ENCODE data around the gene C6orf47.
A peak's percentile ranks its signal among the peaks of the same experiment; 100 is the strongest.

C6orf47 gene

DNA sequence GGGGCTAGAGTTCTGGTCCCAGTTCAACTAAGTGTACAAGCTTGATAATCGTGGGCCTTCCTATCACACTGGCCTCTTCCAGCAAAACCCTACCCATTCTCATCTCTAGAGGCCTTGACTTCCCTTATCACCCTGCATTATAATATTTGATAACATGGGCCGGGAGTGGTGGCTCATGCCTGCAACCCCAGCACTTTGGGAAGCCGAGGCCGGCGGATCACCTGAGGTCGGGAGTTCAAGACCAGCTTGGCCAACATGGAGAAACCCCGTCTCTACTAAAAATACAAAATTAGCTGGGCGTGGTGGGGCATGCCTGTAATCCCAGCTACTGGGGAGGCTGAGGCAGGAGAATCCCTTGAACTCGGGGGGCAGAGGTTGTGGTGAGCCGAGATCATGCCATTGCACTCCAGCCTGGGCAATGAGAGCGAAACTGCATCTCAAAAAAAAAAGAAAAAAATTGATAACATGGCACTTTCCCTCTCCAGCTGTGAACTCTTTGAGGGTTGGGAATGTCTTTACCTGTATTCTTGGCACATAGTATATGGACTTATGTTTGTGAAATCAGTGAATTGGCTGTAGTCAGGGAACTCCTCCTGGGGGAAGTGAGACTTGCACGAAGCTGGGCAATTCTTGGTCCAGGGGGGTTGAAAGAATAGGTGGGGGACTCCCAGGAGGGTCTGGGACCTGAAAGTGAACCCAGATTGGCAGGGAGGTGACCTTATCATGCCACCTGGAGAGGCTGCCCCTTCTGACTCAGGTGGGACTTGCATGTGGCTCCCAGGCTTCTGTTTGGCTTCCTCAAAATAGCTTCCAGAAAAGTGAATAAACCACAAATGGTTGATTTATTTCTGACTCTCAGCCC, 915 bp upstream of the C6orf47 start:
- DNase-seq (ENCODE audit: low read depth in 2 of 2, low spot score in 1 of 2), result no peak

DNA sequence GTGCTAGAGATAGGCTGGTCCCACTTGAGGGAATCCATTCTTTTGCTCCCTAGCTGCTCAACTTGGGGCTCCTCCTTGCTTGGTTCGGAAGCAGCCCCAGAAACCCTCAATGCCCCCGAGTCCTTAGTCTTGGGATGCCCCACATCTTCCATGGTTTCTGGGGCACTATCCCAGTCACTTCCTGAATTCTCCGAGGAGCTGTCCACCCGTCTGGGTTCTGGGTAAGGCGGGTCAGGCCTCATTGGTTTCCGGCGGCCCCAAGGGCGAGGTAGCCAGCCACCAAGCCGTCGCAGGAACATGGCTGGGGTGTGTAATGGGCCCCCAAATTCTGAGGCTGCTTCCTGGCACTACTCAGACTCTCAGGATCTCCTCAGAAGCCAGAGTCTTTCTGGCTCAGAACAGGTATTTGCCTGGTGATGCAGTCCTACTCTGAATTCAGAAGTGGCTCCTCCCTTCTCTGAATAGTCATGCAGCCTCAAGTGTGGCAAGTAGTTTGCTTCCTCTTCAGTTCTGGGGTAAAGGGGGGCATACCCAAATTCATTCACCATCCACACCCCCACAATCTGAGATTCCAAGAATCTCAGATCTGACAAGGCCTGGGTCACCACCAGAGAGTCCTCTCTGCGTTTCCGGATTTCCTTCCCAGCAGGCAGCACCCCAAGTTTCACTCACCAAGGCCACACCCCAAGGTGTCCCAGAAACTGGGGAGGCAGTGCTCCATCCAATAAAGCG, 763 bp downstream of the C6orf47 start:
- DNase-seq (ENCODE audit: low read depth in 2 of 2, low spot score in 1 of 2), result no peak

DNA sequence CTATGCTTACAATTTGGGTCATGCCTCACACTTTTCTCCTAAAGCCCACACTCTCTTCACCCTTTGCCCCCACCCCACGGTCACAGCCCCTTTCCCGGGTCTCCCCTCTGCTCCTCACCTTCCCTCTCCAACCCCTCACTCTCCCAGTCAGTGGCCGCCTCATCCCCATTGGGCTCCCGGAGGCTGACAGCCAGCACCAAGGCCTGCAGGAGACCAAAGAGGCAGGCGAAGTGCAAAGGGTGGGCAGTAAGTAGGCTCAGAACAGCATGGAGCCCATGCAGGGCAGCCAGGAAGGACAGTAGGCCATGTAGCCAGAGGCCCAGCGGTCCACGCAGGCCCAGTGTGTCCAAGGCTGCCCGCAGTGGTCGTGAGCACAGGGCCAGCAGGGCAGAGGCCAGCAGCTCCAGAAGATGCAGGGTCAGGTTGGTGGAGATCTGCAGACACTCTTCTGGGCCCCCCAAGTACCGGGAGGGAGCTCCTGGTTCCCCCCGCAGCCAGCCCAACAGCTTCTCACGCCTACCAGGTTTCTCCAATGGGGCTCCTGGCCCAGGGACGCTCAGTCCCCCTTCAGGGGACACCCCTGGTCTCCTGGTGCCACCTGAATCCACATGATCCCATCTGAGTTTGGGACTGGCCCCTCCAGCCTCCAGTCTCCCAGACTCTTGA, 1.5 kb downstream of the C6orf47 start:
- no peak for DNase-seq (ENCODE audit: low read depth in 2 of 2, low spot score in 1 of 2)

DNA sequence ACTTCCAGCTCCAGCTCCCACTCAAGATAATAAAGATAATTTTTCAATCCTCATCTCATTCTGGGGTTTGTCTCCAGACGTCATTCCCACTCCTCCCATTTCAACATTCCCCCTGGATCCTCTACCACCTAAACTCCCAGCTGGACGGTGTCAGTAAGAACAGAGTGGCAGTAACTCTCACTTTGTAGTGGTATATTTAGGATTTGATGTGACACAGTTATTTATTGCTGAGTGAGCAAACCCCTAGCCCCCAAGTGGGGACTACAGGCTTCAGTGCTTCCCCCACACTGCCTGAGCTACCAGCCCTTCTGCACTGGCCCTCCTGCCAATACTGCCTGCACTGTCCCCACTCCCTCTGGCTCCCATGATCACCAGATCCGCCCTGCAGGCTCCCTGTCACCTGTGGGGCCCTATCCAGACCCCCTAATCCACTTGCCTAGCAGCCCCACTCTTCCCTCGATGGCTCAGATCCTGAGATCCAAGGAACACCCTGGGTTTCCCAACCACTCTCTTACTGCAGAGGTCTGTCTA, 2.4 kb downstream of the C6orf47 start:
- DNase-seq (ENCODE audit: low read depth in 2 of 2, low spot score in 1 of 2), result no peak

DNA sequence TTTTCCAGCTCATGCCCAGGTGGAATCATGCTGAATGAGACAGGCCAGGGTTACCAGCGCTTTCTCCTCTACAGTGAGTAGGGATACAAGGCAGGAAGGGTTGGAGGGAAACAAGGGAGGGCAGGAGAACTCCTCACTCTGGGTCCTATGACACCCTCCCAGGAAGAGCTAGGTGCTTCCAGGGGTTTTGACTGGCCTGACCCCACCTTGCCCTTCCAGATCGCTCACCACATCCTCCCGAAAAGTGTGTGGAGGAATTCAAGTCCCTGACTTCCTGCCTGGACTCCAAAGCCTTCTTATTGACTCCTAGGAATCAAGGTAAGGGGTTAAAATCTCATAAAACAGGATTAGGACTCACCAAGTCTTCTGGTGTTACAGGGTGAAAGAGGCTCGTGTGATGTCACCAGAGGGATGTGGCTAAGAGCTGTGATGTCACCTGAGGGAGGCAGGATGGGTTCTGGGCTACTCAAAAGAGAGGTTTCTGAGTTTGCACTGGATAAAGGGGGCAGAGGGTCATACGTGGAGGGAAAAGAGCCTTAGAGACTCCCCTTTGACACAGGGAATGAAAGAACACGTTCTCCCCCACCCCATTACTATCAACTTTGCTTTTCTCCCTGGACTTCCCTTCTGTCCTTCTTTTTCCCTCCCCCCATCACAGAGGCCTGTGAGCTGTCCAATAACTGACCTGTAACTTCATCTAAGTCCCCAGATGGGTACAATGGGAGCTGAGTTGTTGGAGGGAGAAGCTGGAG, 3.0 kb downstream of the C6orf47 start:
- no peak for DNase-seq (ENCODE audit: low read depth in 2 of 2, low spot score in 1 of 2)

DNA sequence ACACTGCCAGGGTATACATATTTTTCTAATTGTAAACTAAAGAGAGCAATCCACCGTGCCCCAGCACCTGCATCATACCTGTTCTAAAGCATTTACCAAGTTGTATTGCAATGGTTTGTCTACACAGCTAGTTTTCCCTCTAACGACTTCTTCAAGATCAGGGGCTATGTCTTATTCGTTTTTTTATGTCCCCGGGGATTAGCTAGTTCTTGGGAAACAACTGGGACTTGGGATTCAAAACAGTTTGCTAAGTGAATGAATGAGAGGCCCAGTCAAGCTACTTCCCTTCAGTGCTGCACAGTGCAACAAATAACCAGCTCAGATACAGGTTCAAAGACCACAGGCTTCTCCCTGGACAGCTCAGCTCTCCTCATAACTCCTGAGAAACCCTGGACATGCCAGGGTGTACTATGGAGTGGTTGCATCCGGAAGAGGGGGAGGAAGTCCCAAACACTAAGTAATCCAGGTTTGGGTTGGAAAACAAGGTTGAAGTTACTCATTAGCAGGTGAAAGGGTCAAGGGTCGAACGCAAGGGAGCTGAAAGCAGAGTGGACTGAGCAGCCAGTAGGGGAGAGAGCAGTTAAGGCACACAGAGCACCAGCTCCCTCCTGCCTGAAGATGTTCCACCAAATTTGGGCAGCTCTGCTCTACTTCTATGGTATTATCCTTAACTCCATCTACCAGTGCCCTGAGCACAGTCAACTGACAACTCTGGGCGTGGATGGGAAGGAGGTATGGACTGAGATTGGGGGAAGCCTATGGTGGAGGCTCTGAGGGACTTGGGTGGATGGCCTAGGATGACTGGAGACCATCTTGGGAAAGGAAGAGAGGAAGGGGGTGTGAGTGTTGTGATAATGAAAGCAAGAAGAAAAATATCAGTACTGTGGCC, 5.0 kb downstream of the C6orf47 start, which contains the start of gene APOM:
Gene APOM (plus strand): TSS at position 546 of the 889 bp plus-strand sequence. CDS start 73 bp downstream, at position 619.
- DNase-seq (ENCODE audit: low read depth in 2 of 2, low spot score in 1 of 2), result no peak

DNA sequence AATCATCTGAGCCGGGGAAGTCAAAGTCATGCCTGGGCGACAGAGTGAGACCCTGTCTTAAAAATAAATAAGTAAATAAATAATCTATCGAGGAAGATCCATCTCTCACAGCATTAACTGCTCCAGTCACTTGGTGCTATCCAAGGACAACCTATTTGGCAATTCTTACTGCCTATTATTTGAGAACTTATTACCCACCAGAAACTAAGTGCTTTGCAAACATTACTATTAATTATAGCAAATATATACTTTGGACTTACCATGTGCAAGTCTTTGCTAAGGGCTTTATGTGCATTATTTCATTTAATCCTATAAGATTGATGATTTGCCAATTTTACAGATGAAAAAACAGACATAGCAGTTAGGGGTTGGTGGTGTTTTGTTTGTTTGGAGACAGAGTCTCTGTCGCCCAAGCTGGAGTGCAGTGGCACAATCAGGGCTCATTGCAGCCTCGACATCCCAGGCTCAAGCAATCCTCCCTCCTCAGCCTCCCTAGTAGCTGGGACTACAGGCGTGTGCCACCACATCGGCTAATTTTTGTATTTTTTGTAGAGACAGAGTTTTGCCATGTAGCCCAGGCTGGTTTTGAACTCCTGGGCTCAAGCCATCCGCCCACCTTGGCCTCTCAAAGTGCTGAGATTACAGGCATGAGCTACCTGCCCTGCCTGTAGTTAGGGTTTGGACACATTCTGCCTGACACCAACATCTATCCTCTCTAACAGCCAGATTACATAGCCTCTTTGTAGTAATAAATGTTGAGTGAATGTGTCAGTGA, 5.8 kb downstream of the C6orf47 start:
- no peak for DNase-seq (ENCODE audit: low read depth in 2 of 2, low spot score in 1 of 2)

DNA sequence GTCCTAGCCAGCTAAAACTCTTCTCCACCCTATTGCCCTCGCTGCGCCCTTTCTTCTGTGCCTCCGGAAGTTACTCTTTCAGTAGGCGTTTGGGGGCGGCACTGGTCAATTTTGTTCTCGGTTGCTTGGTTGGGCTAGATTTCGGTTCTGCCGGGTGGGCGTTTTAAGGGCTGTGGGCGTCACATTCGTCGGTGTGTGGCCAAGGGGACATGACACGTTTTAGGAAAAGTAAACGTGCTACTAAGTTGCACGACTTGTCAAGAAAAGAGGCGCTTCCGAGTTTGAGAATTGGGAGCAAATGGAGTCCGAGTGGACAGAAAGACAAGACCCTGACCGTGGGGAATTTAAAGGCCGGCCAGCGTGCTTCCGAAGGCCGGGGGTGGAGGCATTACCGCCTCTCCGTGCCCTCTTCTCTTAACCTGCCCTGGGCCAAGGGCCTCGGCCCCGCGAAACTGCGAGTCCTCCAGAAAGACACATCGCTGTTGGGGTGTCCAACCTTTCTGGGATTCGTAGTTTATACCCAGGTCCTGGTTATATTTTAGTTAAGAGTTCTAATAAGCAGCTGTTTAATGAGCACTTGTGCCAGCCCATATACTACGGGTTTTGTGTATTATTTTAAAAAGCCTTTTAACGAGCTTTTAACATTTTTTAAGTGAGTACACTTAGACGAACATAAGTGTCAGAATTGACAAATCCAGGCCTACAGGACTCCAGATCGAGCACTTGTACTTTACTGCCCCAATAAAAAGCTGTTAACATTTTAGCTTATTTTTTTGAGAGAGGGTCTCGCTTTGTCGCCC, 7.5 kb downstream of the C6orf47 start:
- DNase-seq (ENCODE audit: low read depth in 2 of 2, low spot score in 1 of 2), result peak in 1 of 2 donors; percentile 69

DNA sequence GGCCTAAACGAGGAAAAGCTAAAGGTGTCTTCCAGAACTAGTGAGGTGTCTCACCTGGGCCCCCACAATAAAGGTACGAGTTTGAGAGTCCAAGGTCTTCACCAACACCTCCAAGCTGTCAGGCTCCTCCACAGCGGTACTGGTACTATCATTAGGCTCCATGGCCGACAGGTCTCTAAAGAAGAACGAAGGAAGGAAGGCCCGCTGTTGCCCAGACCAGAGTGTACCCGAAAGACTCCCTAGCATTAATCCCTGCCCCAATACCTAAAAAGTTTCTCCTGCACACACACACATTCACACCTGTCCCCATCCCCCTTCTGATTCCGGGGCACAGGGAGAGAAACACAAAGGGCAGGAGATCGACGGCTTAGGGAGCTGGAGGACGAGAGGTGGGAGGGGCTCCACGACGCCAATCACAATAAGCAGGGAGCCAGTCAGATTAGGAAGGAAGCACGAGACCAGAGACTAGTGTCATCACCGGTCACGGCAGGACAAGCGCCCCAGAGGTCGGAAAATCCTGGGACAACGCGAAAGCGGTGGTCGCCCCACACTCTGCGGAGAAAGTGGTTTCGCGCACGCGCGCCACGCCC, 8.9 kb downstream of the C6orf47 start:
- DNase-seq (ENCODE audit: low read depth in 2 of 2, low spot score in 1 of 2), result no peak

DNA sequence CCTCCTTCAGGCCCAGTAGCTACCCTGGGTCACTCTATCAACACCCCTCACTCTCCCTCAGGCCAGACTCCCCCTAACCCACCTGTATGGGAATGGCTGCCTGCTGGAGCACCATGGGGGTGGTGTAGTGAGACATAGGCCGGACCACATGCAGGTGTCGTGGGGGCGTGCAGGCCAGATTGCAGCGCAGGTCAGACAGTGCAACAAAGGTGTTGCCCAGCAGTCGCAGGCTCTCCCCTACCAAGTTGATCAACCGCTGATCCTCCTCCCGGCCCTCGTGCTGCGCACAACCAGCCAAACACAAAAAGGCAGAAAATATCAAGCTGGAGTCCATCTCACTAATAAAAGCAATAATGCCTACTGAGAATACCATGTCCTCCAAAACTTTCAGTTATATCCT, 15.3 kb downstream of the C6orf47 start:
- no peak for DNase-seq (ENCODE audit: low read depth in 2 of 2, low spot score in 1 of 2)

DNA sequence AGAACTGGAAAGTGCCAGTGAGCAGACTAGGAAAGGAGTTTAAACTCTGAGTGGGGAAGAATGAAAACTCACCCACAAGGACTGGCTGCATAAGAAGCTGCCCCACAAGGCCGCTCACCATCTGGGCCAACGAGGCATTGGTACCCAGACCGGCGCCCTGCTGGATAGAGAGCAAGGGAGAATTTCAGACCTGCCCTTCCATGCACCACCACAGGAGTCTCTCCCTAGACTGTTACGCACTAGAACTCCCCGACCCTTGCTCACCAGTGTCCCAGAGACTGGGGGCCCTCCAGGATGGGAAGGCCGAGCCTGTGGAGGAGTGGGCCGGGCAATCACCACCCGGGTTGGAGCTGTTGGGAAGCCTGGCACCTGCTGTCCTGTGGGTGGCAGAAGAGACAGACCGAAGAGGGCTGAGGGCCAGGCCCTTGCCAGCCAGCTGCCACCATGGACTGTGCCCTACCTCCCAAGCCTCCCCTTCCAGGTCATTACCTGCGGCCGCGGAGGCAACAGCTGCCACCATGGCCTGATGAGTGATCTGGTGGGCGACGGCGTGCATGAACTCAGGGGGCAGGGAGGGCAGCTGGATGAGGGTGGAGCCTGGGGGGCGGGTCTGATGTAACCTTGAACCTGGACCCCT, 16.6 kb downstream of the C6orf47 start:
- DNase-seq (ENCODE audit: low read depth in 2 of 2, low spot score in 1 of 2), result no peak

DNA sequence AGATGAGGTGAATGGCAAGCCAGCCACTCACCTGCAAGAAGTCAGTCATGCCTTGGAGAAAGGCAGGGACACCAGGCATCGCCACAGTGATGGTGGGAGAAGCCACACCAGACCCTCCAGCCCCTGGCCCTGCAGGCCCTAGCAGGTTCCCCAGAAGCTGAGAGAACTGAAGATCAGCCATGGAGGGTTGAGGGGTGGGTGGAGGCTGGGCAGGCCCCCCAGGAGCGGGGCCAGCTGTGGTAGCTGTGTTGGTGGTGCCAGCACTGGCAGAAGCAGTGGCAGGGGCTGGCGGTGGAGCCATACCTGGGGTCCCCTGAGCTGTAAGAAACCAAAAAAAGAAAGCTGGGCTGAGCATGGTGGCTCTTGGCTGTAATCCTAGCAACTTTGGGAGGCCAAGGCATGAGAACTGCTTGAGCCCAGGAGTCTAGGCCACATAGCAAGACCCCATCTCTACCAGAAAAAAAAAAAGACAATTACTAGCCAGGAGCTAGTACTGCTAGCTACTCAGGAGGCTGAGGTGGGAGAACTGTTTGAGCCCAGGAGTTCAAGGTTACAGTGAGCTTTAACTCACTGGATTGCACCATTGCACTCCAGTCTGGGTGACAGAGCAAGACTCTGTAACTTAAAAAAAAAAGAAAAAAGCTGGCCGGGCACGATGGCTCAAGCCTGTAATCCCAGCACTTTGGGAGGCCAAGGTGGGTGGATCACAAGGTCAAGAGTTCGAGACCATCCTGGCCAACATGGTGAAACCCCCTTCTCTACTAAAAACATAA, 17.6 kb downstream of the C6orf47 start:
- no peak for DNase-seq (ENCODE audit: low read depth in 2 of 2, low spot score in 1 of 2)

DNA sequence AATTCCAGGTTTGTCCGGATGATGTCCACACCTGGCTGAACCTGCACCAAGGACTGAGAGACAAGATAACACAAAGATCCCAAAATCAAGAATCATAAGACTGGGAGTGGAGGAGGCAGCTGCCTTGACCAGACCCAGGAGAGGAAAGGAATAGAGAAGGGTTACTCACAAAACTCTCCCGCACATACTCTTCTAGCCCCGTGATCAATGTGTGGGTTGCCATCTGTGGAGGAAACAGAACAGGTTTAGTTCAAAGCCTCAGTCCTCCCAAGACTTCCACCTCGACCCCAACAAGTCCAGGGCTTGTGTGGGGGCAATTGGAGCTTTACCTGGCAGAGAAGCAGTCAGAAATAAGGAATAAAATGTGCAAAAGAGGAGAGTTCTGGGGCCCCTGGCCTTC, 19.2 kb downstream of the C6orf47 start:
- no peak for DNase-seq (ENCODE audit: low read depth in 2 of 2, low spot score in 1 of 2)

DNA sequence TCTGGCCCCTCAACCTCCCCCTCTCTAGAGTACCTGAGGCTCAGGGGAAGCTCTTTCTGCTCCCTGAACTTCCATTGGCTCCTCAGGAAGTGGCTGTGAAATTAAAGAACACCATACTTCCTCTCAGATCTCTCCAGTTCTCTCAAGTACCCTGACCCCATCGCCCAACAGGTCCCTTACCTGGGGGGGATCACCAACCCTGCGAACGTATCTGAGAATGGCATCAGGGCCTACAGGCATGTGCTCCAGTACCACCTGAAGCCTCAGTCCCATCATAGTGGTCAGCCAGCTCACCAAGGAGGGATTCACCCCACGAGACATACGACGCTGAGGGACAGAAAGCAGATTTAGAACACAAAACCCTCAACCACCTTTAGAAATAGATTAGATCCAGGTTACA, 20.0 kb downstream of the C6orf47 start:
- no peak for DNase-seq (ENCODE audit: low read depth in 2 of 2, low spot score in 1 of 2)

DNA sequence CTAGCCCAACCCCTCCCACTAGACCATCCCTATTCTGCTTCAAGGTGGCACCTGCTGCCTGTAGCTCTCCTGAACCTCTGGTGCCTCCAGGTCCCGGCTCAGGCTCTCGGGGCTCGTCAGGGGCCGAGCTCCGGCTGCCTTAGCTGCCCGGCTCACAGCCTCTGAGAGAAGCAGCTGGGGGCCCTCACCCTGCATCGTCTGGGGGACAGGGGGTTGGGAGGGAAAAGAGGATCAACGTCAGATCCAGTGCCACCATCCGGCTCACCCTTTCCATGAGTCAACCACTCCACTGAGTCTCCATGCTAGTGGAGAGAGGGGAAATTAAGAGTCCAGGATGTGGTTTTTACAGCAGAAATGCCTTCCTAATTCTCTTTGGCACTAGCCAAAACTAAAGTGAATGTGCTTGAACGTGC, 21.1 kb downstream of the C6orf47 start:
- no peak for DNase-seq (ENCODE audit: low read depth in 2 of 2, low spot score in 1 of 2)

DNA sequence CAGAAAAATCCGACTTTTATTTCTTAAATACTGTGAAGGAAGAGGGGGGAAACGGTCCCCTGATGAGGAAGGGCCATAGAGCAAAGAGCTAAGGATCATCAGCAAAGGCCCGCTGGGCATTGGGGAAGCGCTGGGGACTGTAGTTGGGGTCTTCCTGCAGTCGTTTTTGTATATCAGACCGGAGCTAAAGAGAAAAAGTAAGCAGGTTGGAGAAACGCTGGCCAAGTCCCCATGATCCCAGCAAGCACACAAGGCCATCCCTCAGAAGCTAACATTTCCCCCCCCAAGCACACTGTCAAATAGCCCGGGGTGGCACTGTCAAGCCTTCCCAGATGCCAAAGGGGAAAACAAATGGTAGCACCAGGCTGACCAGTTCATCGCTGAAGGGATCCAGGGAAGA, 21.5 kb downstream of the C6orf47 start:
- no peak for DNase-seq (ENCODE audit: low read depth in 2 of 2, low spot score in 1 of 2)
